K562 (cell line): ENCODE results near the gene MADD. TPM values are rescaled to one million over a fixed set of nuclear protein-coding genes. Genes with fewer than 3 reads are reported as not detected.

Source experiments
- ATAC-seq: fragments of 200-7000 bp; cut with Tn5 transposase; 3 replicates; pipeline ENCODE4 v1.9.1; 2020; ENCODE audit warnings: moderate library complexity
- BruUV-seq: library from RNA; stranded (reverse); fragments of 400-500 nt; replicated peaks from 2 replicates; lab custom pipeline; 2021; lab: Mats Ljungman, UMichigan
- CTCF ChIA-PET: fragments of 300-600 bp; formaldehyde crosslinking; extraction: SDS; loops from one replicate; lab custom pipeline; 2021; ENCODE audit warnings: low intra/inter-chr PET ratio; lab: Yijun Ruan, JAX
- POLR2A ChIA-PET: fragments of 300-600, 350-650 bp; sonication (Branson Sonifier 250); formaldehyde crosslinking; extraction: SDS; loops from one replicate; lab custom pipeline; 2021; ENCODE audit warnings: antibody characterized with exemption, inconsistent platforms; lab: Yijun Ruan, JAX
- DNase-seq, 4 experiments: peaks; one replicate each; pipeline versions ENCODE4 v3.0.0 to v3.0.0-alpha.2; 2011 to 2018; ENCODE audit warnings: low spot score in 3 of 4, mixed read lengths in 3 of 4; ENCODE audit errors: extremely low read depth in 1 of 4
- FAIRE-seq: peaks from 2 replicates; lab custom pipeline; 2011; peaks lifted over from hg19 to GRCh38; lab: Jason Lieb, UNC
- H2AFZ ChIP-seq: 2 replicates; pipeline ENCODE4 v1.6.0; 2011; ENCODE audit warnings: low read depth, low read length, control low read depth, inconsistent platforms
- H3K27ac ChIP-seq: fragments of 200-600 bp; 3 replicates; pipeline ENCODE4 v1.8.0; 2011; ENCODE audit warnings: low read depth, mild to moderate bottlenecking, control low read depth, inconsistent platforms, low read length, moderate library complexity, mixed read lengths; ENCODE audit errors: extremely low read depth
- H3K27me3 ChIP-seq, 2 experiments: fragments of 300-600 bp in 1 of 2; 2 replicates in 1 of 2; 3 replicates in 1 of 2; pipeline versions ENCODE4 v1.6.0 to v1.8.0; 2011; ENCODE audit warnings: inconsistent platforms in 2 of 2, low read length in 2 of 2, mild to moderate bottlenecking in 1 of 2, mixed read lengths in 1 of 2, moderate library complexity in 1 of 2; ENCODE audit not compliant: control insufficient read depth in 2 of 2, insufficient read depth in 2 of 2
- H3K36me3 ChIP-seq: fragments of 300-600 bp; 3 replicates; pipeline ENCODE4 v1.8.0; 2011; ENCODE audit warnings: mild to moderate bottlenecking, low read length, inconsistent platforms; ENCODE audit not compliant: control insufficient read depth, insufficient read depth
- H3K4me1 ChIP-seq, 2 experiments: fragments of 200-600 bp in 1 of 2; replicated peaks in 1 of 2; 2 replicates in 1 of 2; 3 replicates in 1 of 2; pipeline versions ENCODE4 v1.5.1 to v1.8.0; 2011; ENCODE audit warnings: inconsistent platforms in 2 of 2, low read length in 2 of 2, mild to moderate bottlenecking in 1 of 2, mixed read lengths in 1 of 2, moderate library complexity in 1 of 2; ENCODE audit not compliant: control insufficient read depth in 2 of 2, insufficient read depth in 2 of 2
- H3K4me2 ChIP-seq: 2 replicates; pipeline ENCODE4 v1.6.1; 2011; ENCODE audit warnings: low read length, control low read depth, inconsistent platforms, mixed read lengths; ENCODE audit not compliant: insufficient read depth
- H3K4me3 ChIP-seq: fragments of 200-600 bp; sonication (generic), shearing (Covaris generic); 2 replicates; pipeline ENCODE4 v1.5.1; 2016; ENCODE audit warnings: control low read depth, inconsistent platforms
- H3K79me2 ChIP-seq: fragments of 200-600 bp; 3 replicates; pipeline ENCODE4 v1.8.0; 2011; ENCODE audit warnings: low read length, inconsistent platforms; ENCODE audit not compliant: control insufficient read depth, insufficient read depth
- H3K9ac ChIP-seq, 2 experiments: 2 replicates each; pipeline versions ENCODE4 v1.6.0 to v1.6.1; 2011; ENCODE audit warnings: low read depth in 2 of 2, low read length in 2 of 2, control low read depth in 1 of 2, inconsistent platforms in 1 of 2, mild to moderate bottlenecking in 1 of 2, mixed read lengths in 1 of 2; ENCODE audit not compliant: insufficient read depth in 1 of 2
- H3K9me1 ChIP-seq: one replicate; pipeline ENCODE4 v1.6.0; 2011; ENCODE audit warnings: inconsistent platforms, mild to moderate bottlenecking, low read length, moderate library complexity; ENCODE audit not compliant: control insufficient read depth, insufficient read depth
- H3K9me3 ChIP-seq: replicated peaks from 2 replicates; pipeline ENCODE4 v1.5.1; 2011; ENCODE audit warnings: low read depth, low read length, inconsistent platforms; ENCODE audit not compliant: control insufficient read depth, insufficient read depth
- H4K20me1 ChIP-seq: replicated peaks from 2 replicates; pipeline ENCODE4 v1.6.1; 2011; ENCODE audit warnings: low read length, inconsistent platforms, mixed read lengths; ENCODE audit not compliant: control insufficient read depth, insufficient read depth
- FOXK1 ChIP-seq: sonication (generic); formaldehyde crosslinking; IDR thresholded peaks from 2 replicates; pipeline ENCODE4 v1.8.0; 2022; ENCODE audit warnings: missing genetic modification reagents, mild to moderate bottlenecking, borderline replicate concordance
- KLF13 ChIP-seq: fragments of 450-650 bp; IDR thresholded peaks from 2 replicates; pipeline ENCODE4 v1.6.1; 2016; ENCODE audit warnings: missing genetic modification characterization, low read depth, mild to moderate bottlenecking, missing compliant biosample characterization, moderate library complexity, borderline replicate concordance
- WGBS: fragments of 100-300 bp; shearing (Covaris generic); methylation state at CpG from one replicate; pipeline ENCODE4 v1.1.6; 2016; ENCODE audit warnings: low coverage, mixed read lengths; ENCODE audit not compliant: insufficient coverage; ENCODE audit errors: missing lambda C conversion rate; 5-methylcytosine and 5-hydroxymethylcytosine counted together
- in situ Hi-C: fragments of 300-500 bp; cut with MboI; formaldehyde crosslinking; loops from 4 replicates; pipeline ENCODE4 v1.15.0; 2018; ENCODE audit warnings: inconsistent platforms, mixed read lengths
- intact Hi-C: fragments of 100-400 bp; cut with micrococcal nuclease; formaldehyde crosslinking; loops from 2 replicates; pipeline ENCODE4 v1.14.2; 2022
- polyA plus RNA-seq, 8 experiments: library from polyadenylated mRNA; depleted of rRNA in 4 of 8; stranded (reverse) in 5 of 8; unstranded in 3 of 8; fragments of >200 nt; fragmentation: Nextera tagmentation in 2 of 8; fragmentation: Illumina TruSeq in 1 of 8; extraction: Ambion mirVana in 2 of 8; extraction: Trizol in 1 of 8; gene quantifications; 2 replicates each; pipeline versions ENCODE4 v1.2.1 to v1.2.3, GENCODE V29; 2011 to 2014; ENCODE audit warnings: inconsistent platforms in 1 of 8, missing spikeins in 1 of 8
- total RNA-seq, 7 experiments: library from RNA; depleted of rRNA in 6 of 7; stranded (reverse); fragments of >200 nt in 6 of 7; fragmentation: Illumina TruSeq in 2 of 7; extraction: Trizol in 2 of 7; gene quantifications; 2 replicates each; pipeline versions ENCODE4 v1.2.1 to v1.2.3, GENCODE V29; 2011 to 2021; ENCODE audit warnings: low replicate concordance in 1 of 7
- TF ChIP-seq, protein P1 (sequence below): sonication (generic); formaldehyde crosslinking; IDR thresholded peaks from 2 replicates; pipeline ENCODE4 v1.8.0; 2022; ENCODE audit warnings: missing genetic modification reagents, mild to moderate bottlenecking, moderate library complexity, borderline replicate concordance

Gene MADD
- total and polyA plus RNA-seq, 9 of the 15 experiments (the other 6 are each of a cell fraction or from before 2014, with no cell fraction given): 0.68 to 57.6 (median 33.6) TPM

DNA sequence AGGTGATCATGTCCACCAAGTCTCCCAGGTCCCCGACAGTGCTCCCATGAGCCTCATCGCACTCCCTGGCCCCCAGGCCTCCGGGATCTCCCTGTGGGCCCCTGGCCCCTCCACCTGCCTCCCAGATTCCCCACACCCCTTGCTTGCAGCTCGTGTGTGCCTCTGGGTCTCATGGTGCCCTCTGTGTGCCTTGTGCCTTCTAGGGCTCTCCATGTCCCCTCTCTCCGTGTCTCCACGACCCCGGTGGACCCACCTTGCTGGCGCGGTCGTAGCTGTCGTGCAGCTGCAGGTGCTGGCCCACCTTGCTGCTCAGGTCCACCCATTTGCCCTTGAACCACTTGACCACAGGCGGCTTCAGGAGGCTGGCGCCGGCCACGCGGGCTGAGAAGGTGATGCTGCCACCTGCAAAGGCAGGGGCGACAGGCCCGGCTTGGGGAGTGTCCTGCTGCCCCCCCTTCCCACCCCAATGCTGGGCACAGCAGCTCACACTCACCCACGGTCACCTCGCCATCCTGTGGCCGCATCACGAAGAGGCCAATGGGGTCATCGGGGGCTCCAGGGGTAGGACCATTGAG, 79.7 kb downstream of the MADD start:
- 55% methylated on average over 18 of the region's 23 CpGs for WGBS
- Histone ChIP-seq H2AFZ (no peak overlapping the region), H3K9ac (peak overlapping the region in 1 of 2 experiments; percentile 6; a peak in 1 of 4 replicates), H3K27ac (no peak overlapping the region), H3K4me1 (peaks cover 0 to 40% of the 10 kb centered on the region in 2 experiments; a peak in 2 of 5 replicates), H3K4me3 (no peak overlapping the region), H3K4me2 (no peak overlapping the region), H3K9me3 (no peaks in the 10 kb centered on the region; the same call in 1 of the 2 replicates), H3K9me1 (no peaks in the 10 kb centered on the region), H3K27me3 (peaks cover 10 to 26% of the 10 kb centered on the region in 2 experiments; a peak in 4 of 5 replicates), H4K20me1 (peaks cover 3% of the 10 kb centered on the region; the same call in 1 of the 2 replicates), H3K79me2 (no peaks in the 10 kb centered on the region), H3K36me3 (no peaks in the 10 kb centered on the region)
- FAIRE-seq (no peak), DNase-seq (no peak), ATAC-seq (no peak)
- CTCF ChIA-PET: interaction anchor here (1.2 kb wide), 1 partner anchor 92 kb away, joined by 5 read pairs; the partner anchor contains the start of gene NR1H3
- in situ Hi-C loops: loop anchor here (10.0 kb wide), 2 partner anchors 175 to 465 kb away; partner anchors contain the start of gene ARFGAP2
- POLR2A ChIA-PET: interaction anchor here (1.0 to 1.1 kb wide), 2 partner anchors 12 to 90 kb away, joined by 3 to 6 read pairs; no protein-coding TSS in a partner anchor
- intact Hi-C loops: loop anchor here (10.0 kb wide), 2 partner anchors 55 to 465 kb away; partner anchors contain the start of gene SLC39A13
- TF ChIP-seq, protein P1, sequence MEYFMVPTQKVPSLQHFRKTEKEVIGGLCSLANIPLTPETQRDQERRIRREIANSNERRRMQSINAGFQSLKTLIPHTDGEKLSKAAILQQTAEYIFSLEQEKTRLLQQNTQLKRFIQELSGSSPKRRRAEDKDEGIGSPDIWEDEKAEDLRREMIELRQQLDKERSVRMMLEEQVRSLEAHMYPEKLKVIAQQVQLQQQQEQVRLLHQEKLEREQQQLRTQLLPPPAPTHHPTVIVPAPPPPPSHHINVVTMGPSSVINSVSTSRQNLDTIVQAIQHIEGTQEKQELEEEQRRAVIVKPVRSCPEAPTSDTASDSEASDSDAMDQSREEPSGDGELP: 0 out of 2 replicates have a peak, but pooled peaks have one; percentile 15
- TF ChIP-seq FOXK1 (CRISPR knock-in tag): no peak
- no peak for TF ChIP-seq KLF13
- BruUV-seq: no TSS peak
